Vagina (tissue), 2 donors: ENCODE data around the gene GOLGA3.

ENCODE experiments used
- POLR2A ChIP-seq, 2 donors: fragments of 450-650 bp; IDR thresholded peaks; one replicate each; pipeline ENCODE4 v1.6.1; 2017; ENCODE audit warnings: antibody characterized with exemption in 2 of 2, mild to moderate bottlenecking in 2 of 2, moderate library complexity in 2 of 2
- POLR2AphosphoS5 ChIP-seq, 2 donors: sonication (generic); formaldehyde crosslinking; IDR thresholded peaks; one replicate each; pipeline ENCODE4 v1.9.0; 2017; ENCODE audit warnings: antibody characterized with exemption in 2 of 2, mild to moderate bottlenecking in 2 of 2, low read depth in 1 of 2; ENCODE audit not compliant: insufficient read depth in 1 of 2
- TF ChIP-seq, protein P1 (sequence below), 3 experiments: fragments of 450-650 bp in 2 of 3; fragments of 200-600 bp in 1 of 3; sonication (generic) in 1 of 3; IDR thresholded peaks; one replicate each; pipeline ENCODE4 v1.5.1; 2017 to 2019; ENCODE audit warnings: antibody characterized with exemption in 3 of 3, mild to moderate bottlenecking in 2 of 3, moderate library complexity in 2 of 3

DNA sequence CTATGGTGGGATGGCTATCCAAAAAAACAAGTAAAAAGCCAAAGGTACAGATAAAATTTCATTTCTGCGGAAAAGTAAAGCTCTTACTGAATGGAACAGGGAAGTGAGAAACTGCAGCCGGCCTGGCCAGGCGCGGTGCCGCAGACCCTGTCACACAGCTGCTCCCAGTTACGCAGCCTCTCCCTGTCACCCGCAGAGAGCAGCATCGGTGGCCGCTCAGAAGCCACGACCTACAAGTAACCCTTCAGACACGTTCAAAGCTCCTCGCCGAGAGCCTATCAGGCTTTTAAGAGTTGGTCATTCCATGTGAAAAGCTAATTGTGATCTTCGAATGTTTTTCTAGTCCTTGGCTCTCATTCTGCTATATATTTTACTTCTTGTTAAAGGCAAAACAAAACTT, 56.1 kb downstream of the GOLGA3 start:
- TF ChIP-seq, protein P1, sequence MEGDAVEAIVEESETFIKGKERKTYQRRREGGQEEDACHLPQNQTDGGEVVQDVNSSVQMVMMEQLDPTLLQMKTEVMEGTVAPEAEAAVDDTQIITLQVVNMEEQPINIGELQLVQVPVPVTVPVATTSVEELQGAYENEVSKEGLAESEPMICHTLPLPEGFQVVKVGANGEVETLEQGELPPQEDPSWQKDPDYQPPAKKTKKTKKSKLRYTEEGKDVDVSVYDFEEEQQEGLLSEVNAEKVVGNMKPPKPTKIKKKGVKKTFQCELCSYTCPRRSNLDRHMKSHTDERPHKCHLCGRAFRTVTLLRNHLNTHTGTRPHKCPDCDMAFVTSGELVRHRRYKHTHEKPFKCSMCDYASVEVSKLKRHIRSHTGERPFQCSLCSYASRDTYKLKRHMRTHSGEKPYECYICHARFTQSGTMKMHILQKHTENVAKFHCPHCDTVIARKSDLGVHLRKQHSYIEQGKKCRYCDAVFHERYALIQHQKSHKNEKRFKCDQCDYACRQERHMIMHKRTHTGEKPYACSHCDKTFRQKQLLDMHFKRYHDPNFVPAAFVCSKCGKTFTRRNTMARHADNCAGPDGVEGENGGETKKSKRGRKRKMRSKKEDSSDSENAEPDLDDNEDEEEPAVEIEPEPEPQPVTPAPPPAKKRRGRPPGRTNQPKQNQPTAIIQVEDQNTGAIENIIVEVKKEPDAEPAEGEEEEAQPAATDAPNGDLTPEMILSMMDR (IDR thresholded peaks at IDR 0.05), result no peak
- TF ChIP-seq POLR2A (IDR thresholded peaks at IDR 0.05) (no peak), POLR2AphosphoS5 (IDR thresholded peaks at IDR 0.05; ENCODE audit: insufficient read depth in 1 of 2, low read depth in 1 of 2) (no peak)
